WERI-Rb-1 (cell line): ENCODE data around the gene MON2.
A peak's percentile ranks its signal among the peaks of the same experiment; 100 is the strongest.

Experiments used
- DNase-seq: peaks from one replicate; pipeline ENCODE4 v3.0.0-alpha.2; 2020
- H3K27ac ChIP-seq: fragments of 250-450 bp; sonication (Bioruptor Pico); 2 replicates; pipeline ENCODE4 v1.5.1; 2020; ENCODE audit warnings: mild to moderate bottlenecking, moderate library complexity
- H3K27me3 ChIP-seq: fragments of 250-450 bp; sonication (Bioruptor Pico); 2 replicates; pipeline ENCODE4 v1.5.1; 2021; ENCODE audit warnings: mild to moderate bottlenecking, low read depth, moderate library complexity; ENCODE audit not compliant: insufficient read depth, severe bottlenecking
- H3K36me3 ChIP-seq: fragments of 250-450 bp; sonication (Bioruptor Pico); 2 replicates; pipeline ENCODE4 v1.5.1; 2020; ENCODE audit warnings: mild to moderate bottlenecking, moderate library complexity
- H3K4me3 ChIP-seq: 2 replicates; pipeline ENCODE4 v1.5.1; 2011; ENCODE audit warnings: low read depth, mild to moderate bottlenecking, control low read depth, low read length
- H3K9me3 ChIP-seq: fragments of 250-450 bp; sonication (Bioruptor Pico); 2 replicates; pipeline ENCODE4 v1.5.1; 2021; ENCODE audit warnings: mild to moderate bottlenecking, moderate library complexity; ENCODE audit not compliant: severe bottlenecking
- TF ChIP-seq, protein P1 (sequence below): IDR thresholded peaks from 2 replicates; pipeline ENCODE4 v1.5.1; 2011; ENCODE audit warnings: low read depth, mild to moderate bottlenecking, control low read depth, inconsistent platforms, low read length

The MON2 gene

DNA sequence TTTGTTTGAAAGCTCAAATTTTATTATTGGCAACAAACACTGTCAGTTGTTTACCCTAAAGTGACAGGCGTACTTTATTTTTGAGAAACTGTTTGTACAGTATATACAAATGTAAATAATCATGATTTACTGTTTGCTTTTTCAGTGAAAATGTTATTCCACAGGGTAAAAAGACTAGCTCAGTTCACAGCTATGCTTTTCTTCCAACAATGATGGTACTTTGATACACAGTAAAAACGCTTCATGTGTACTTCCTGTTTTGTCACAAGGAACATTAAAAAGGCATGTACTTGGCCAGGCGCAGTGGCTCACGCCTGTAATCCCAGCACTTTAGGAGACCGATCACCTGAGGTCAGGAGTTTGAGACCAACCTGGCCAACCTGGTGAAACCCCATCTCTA is 53.7 kb downstream of the MON2 start:
- DNase-seq: no peak
- Histone ChIP-seq H3K4me3 (no peak overlapping the region), H3K27ac (no peak overlapping the region), H3K27me3 (no peaks in the 10 kb centered on the region), H3K36me3 (no peaks in the 10 kb centered on the region; the same call in 1 of the 2 replicates), H3K9me3 (no peaks in the 10 kb centered on the region)
- TF ChIP-seq, protein P1, sequence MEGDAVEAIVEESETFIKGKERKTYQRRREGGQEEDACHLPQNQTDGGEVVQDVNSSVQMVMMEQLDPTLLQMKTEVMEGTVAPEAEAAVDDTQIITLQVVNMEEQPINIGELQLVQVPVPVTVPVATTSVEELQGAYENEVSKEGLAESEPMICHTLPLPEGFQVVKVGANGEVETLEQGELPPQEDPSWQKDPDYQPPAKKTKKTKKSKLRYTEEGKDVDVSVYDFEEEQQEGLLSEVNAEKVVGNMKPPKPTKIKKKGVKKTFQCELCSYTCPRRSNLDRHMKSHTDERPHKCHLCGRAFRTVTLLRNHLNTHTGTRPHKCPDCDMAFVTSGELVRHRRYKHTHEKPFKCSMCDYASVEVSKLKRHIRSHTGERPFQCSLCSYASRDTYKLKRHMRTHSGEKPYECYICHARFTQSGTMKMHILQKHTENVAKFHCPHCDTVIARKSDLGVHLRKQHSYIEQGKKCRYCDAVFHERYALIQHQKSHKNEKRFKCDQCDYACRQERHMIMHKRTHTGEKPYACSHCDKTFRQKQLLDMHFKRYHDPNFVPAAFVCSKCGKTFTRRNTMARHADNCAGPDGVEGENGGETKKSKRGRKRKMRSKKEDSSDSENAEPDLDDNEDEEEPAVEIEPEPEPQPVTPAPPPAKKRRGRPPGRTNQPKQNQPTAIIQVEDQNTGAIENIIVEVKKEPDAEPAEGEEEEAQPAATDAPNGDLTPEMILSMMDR: no peak

DNA sequence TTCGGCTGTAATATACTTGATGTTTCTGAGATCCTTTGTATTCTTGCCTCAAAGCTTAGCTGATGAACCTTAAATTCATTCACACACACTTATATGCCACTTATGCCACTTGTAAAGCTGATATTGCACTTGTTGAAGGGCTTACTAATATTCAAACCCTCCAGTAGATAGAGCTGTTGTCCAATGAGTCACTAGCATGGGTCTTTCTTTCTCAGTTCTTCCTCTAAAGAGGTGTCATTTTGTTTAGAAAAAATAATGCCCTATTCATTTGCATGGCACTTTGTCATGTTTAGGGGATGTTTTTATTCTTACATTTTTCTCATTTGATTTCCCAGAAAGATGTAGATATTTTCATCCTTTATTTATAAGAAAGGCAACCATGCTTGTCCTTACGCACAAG is 56.4 kb downstream of the MON2 start:
- Histone ChIP-seq H3K27ac (no peak overlapping the region), H3K9me3 (no peaks in the 10 kb centered on the region), H3K4me3 (no peak overlapping the region), H3K27me3 (no peaks in the 10 kb centered on the region), H3K36me3 (peaks cover 4% of the 10 kb centered on the region; the same call in 1 of the 2 replicates)
- TF ChIP-seq, protein P1: 0 out of 2 replicates have a peak, but pooled peaks have one; percentile 3
- DNase-seq: no peak

DNA sequence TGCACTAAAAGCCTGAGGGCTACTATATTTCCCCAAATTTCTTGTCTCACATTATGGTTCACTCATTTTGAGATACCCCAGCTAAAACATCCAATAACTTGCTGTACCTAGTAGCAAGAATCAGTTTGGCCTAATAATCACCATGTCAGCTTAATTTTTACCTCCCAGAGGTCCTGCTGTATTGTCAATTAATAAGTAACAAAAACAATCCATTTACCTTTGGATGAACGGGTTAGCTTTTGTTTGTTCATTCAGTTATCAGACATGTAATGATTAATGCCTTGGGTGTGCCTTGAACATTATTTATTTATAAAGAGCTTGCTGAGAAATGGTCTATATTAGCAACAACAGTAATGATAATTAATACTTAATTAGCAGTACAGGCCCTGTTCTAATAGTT is 57.0 kb downstream of the MON2 start:
- no peak for DNase-seq
- TF ChIP-seq, protein P1: no peak
- no peaks in the 10 kb centered on the region for H3K27me3 ChIP-seq
- no peaks in the 10 kb centered on the region for H3K9me3 ChIP-seq
- H3K27ac ChIP-seq: no peak overlapping the region
- peaks cover 4% of the 10 kb centered on the region; the same call in 1 of the 2 replicates for H3K36me3 ChIP-seq
- H3K4me3 ChIP-seq: no peak overlapping the region

DNA sequence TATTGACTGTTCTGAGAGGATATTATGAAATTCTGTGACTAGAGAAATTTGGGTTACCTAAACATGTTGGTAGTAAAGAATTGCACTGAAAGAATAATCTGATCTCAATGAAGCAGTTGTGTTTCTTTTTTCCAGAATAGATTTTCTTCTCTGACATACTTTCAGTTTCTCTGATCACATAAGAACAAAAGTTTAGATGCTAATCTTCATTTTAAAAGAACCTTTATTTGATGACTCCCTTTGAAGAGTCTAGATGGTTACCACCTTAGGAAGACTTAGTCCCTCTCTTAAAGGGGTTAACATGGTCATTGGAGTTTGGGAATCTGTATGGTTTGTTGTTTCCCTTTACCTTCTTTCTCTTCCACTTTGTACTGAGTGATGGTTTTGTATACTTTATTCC is 58.6 kb downstream of the MON2 start:
- H3K9me3 ChIP-seq: no peaks in the 10 kb centered on the region

DNA sequence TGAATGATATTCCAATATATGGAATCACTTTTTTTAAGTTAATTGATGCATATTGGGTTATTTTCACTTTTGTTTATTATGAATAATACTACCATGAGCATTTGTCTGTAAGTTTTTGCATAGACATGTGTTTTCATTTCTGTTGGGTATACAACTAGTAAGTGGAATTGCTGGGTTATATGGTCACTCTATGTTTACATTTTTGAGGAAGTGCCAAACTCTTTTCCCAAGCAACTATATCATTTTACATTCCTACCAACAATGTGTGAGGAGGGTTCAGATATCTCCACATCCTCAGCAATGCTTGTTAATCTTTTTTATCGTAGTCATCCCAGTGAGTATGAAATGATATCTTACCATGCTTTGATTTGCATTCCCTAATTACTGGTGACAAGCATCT is 64.0 kb downstream of the MON2 start:
- no peak for DNase-seq
- H3K27ac ChIP-seq: no peak overlapping the region
- no peak overlapping the region for H3K4me3 ChIP-seq
- H3K9me3 ChIP-seq: no peaks in the 10 kb centered on the region
- TF ChIP-seq, protein P1: no peak
- H3K36me3 ChIP-seq: peaks cover 15% of the 10 kb centered on the region
- H3K27me3 ChIP-seq: no peaks in the 10 kb centered on the region

More for the DNA sequence above, 58.6 kb downstream of the MON2 start:
- TF ChIP-seq, protein P1: no peak
- DNase-seq: no peak
- peaks cover 4% of the 10 kb centered on the region for H3K36me3 ChIP-seq
- no peak overlapping the region for H3K27ac ChIP-seq
- H3K4me3 ChIP-seq: no peak overlapping the region
- H3K27me3 ChIP-seq: no peaks in the 10 kb centered on the region

DNA sequence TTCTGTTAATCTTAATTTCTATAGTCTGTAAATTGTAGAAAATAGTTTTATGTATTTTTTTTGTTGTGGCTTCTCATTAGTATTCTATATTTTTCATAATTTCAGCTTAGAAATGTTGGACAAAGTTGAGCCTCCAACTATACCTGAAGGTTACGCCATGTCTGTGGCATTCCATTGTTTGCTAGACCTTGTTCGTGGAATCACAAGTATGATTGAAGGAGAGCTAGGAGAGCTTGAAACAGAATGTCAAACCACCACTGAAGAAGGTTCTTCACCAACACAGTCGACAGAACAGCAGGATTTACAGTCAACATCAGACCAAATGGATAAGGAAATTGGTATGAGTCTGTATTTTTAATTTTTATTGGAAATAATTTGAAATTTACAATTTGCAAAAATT is 65.7 kb downstream of the MON2 start:
- peaks cover 11% of the 10 kb centered on the region for H3K36me3 ChIP-seq
- no peak overlapping the region for H3K4me3 ChIP-seq
- no peaks in the 10 kb centered on the region for H3K9me3 ChIP-seq

More for the DNA sequence above, 65.7 kb downstream of the MON2 start:
- no peaks in the 10 kb centered on the region for H3K27me3 ChIP-seq
- H3K27ac ChIP-seq: no peak overlapping the region
- DNase-seq: no peak
- TF ChIP-seq, protein P1: no peak
